DND-41 (cell line): ENCODE measurements around the gene ARHGAP18.

Experiments
- ATAC-seq: fragments of 200-7000 bp; cut with Tn5 transposase; 3 replicates; pipeline ENCODE4 v1.9.1; 2021; ENCODE audit warnings: low read depth; ENCODE audit not compliant: insufficient read depth
- DNase-seq: peaks from one replicate; pipeline ENCODE4 v3.0.0-alpha.2; 2020
- H2AFZ ChIP-seq: 2 replicates; pipeline ENCODE4 v1.6.0; 2012; ENCODE audit warnings: low read depth, low read length
- H3K27ac ChIP-seq: 2 replicates; pipeline ENCODE4 v1.5.1; 2012; ENCODE audit warnings: low read length, inconsistent platforms
- H3K27me3 ChIP-seq: fragments of 200-600 bp; sonication (generic); 2 replicates; pipeline ENCODE4 v1.6.0; 2012; ENCODE audit warnings: low read length, mild to moderate bottlenecking, inconsistent platforms; ENCODE audit not compliant: insufficient read depth, poor library complexity
- H3K36me3 ChIP-seq: 2 replicates; pipeline ENCODE4 v1.5.1; 2012; ENCODE audit warnings: low read length, inconsistent platforms; ENCODE audit not compliant: insufficient read depth
- H3K4me1 ChIP-seq: 2 replicates; pipeline ENCODE4 v1.5.1; 2012; ENCODE audit warnings: mild to moderate bottlenecking, low read length; ENCODE audit not compliant: insufficient read depth
- H3K4me2 ChIP-seq: 2 replicates; pipeline ENCODE4 v1.6.0; 2012; ENCODE audit warnings: mild to moderate bottlenecking, moderate library complexity, low read length, inconsistent platforms; ENCODE audit not compliant: insufficient read depth
- H3K4me3 ChIP-seq, 2 experiments: fragments of 200-600 bp in 1 of 2; shearing (Covaris generic) in 1 of 2; 2 replicates each; pipeline ENCODE4 v1.5.1; 2012 to 2016; ENCODE audit warnings: inconsistent platforms in 2 of 2, low read length in 2 of 2, mild to moderate bottlenecking in 2 of 2, low read depth in 1 of 2, moderate library complexity in 1 of 2
- H3K79me2 ChIP-seq: 2 replicates; pipeline ENCODE4 v1.6.0; 2012; ENCODE audit warnings: low read length, inconsistent platforms; ENCODE audit not compliant: insufficient read depth
- H3K9ac ChIP-seq: 2 replicates; pipeline ENCODE4 v1.6.0; 2012; ENCODE audit warnings: low read depth, mild to moderate bottlenecking, inconsistent platforms, low read length, moderate library complexity
- H3K9me3 ChIP-seq: 2 replicates; pipeline ENCODE4 v1.5.1; 2012; ENCODE audit warnings: low read length, moderate library complexity, mild to moderate bottlenecking, inconsistent platforms; ENCODE audit not compliant: insufficient read depth, severe bottlenecking
- H4K20me1 ChIP-seq: 2 replicates; pipeline ENCODE4 v1.6.0; 2012; ENCODE audit warnings: low read length; ENCODE audit not compliant: insufficient read depth
- CTCF ChIP-seq: IDR thresholded peaks from 2 replicates; pipeline ENCODE4 v1.5.1; 2012; ENCODE audit warnings: borderline replicate concordance, low read length, moderate library complexity, mild to moderate bottlenecking; ENCODE audit not compliant: poor library complexity, severe bottlenecking; ENCODE audit errors: extremely low read depth
- EZH2 ChIP-seq: IDR thresholded peaks from 3 replicates; pipeline ENCODE4 v1.6.1; 2012; ENCODE audit warnings: borderline replicate concordance, low read depth, mild to moderate bottlenecking, moderate library complexity, low read length, inconsistent platforms; ENCODE audit not compliant: severe bottlenecking

Gene ARHGAP18

GRCh38 chr6:129661536-129662405 is 48.2 kb downstream of the ARHGAP18 start:
- no peaks in the 10 kb centered on the region for H3K79me2 ChIP-seq
- no peak overlapping the region for H3K27ac ChIP-seq
- DNase-seq (peak; percentile 55), ATAC-seq (peak; percentile 88)
- no peaks in the 10 kb centered on the region for H3K9me3 ChIP-seq
- H3K27me3 ChIP-seq: no peaks in the 10 kb centered on the region
- H3K9ac ChIP-seq: no peak overlapping the region
- TF ChIP-seq EZH2 (no peak), CTCF (no peak)
- H3K4me3 ChIP-seq: no peak overlapping the region
- H3K4me2 ChIP-seq: no peak overlapping the region
- no peak overlapping the region for H2AFZ ChIP-seq
- H3K4me1 ChIP-seq: peaks cover 10% of the 10 kb centered on the region; the same call in 1 of the 2 replicates
- H4K20me1 ChIP-seq: no peaks in the 10 kb centered on the region
- no peaks in the 10 kb centered on the region for H3K36me3 ChIP-seq

- Histone ChIP-seq H3K9me3 (no peaks in the 10 kb centered on the region), H3K4me2 (no peak overlapping the region), H2AFZ (no peak overlapping the region), H3K79me2 (no peaks in the 10 kb centered on the region), H4K20me1 (no peaks in the 10 kb centered on the region), H3K4me1 (0 out of 2 replicates have a peak, but pooled peaks cover 10% of the 10 kb centered on the region), H3K36me3 (no peaks in the 10 kb centered on the region), H3K27me3 (no peaks in the 10 kb centered on the region), H3K9ac (no peak overlapping the region), H3K4me3 (no peak overlapping the region), H3K27ac (no peak overlapping the region)
- no peak for TF ChIP-seq EZH2
- TF ChIP-seq CTCF: no peak
- ATAC-seq (no peak), DNase-seq (no peak)
These were observed 49.7 kb downstream of the ARHGAP18 start for GRCh38 chr6:129660346-129660676.

GRCh38 chr6:129659590-129660345 is 50.2 kb downstream of the ARHGAP18 start:
- H3K9me3 ChIP-seq: no peaks in the 10 kb centered on the region
- DNase-seq (no peak), ATAC-seq (no peak)
- no peaks in the 10 kb centered on the region for H3K36me3 ChIP-seq
- 0 out of 2 replicates have a peak, but pooled peaks cover 10% of the 10 kb centered on the region for H3K4me1 ChIP-seq
- TF ChIP-seq CTCF: no peak
- no peak for TF ChIP-seq EZH2
- no peak overlapping the region for H3K9ac ChIP-seq
- H2AFZ ChIP-seq: no peak overlapping the region
- no peak overlapping the region for H3K27ac ChIP-seq
- H4K20me1 ChIP-seq: no peaks in the 10 kb centered on the region
- no peaks in the 10 kb centered on the region for H3K27me3 ChIP-seq
- H3K79me2 ChIP-seq: no peaks in the 10 kb centered on the region
- H3K4me2 ChIP-seq: no peak overlapping the region
- H3K4me3 ChIP-seq: no peak overlapping the region
